GM12878 (cell line): ENCODE measurements around the gene RPL36.

Source experiments
- CEBPB ChIP-seq, 2 experiments: fragments of 150-350 bp in 1 of 2; IDR thresholded peaks; 2 replicates each; pipeline ENCODE4 v1.6.1; 2012 to 2014; ENCODE audit warnings: low read depth in 2 of 2, low read length in 2 of 2, borderline replicate concordance in 1 of 2, inconsistent platforms in 1 of 2
- ETV6 ChIP-seq, 2 experiments: fragments of 450-650 bp in 1 of 2; IDR thresholded peaks in 1 of 2; conservative IDR thresholded peaks in 1 of 2; 2 replicates each; pipeline ENCODE4 v1.6.1; 2014; ENCODE audit warnings: antibody characterized with exemption in 1 of 2, borderline replicate concordance in 1 of 2, low read depth in 1 of 2, mild to moderate bottlenecking in 1 of 2, moderate library complexity in 1 of 2
- HDAC6 ChIP-seq: fragments of 200-600 bp; sonication (generic); IDR thresholded peaks from one replicate; pipeline ENCODE4 v1.8.0; 2017; ENCODE audit warnings: antibody characterized with exemption; ENCODE audit not compliant: unreplicated experiment
- KDM1A ChIP-seq: fragments of 200-600 bp; sonication (generic); IDR thresholded peaks from 2 replicates; pipeline ENCODE4 v1.6.1; 2016; ENCODE audit warnings: borderline replicate concordance
- NFXL1 ChIP-seq: fragments of 450-650 bp; IDR thresholded peaks from 2 replicates; pipeline ENCODE4 v1.6.1; 2017; ENCODE audit warnings: antibody characterized with exemption, mild to moderate bottlenecking, borderline replicate concordance
- POLR2A ChIP-seq: IDR thresholded peaks from 2 replicates; pipeline ENCODE4 v1.6.1; 2011; ENCODE audit warnings: low read depth, mild to moderate bottlenecking, low read length
- RAD21 ChIP-seq: IDR thresholded peaks from 2 replicates; pipeline ENCODE4 v1.6.1; 2011; ENCODE audit warnings: mild to moderate bottlenecking, low read depth, low read length, moderate library complexity; ENCODE audit not compliant: insufficient read depth
- TF ChIP-seq, protein P1 (sequence below), 3 experiments: IDR thresholded peaks in 2 of 3; conservative IDR thresholded peaks in 1 of 3; 2 replicates each; pipeline ENCODE4 v1.5.1; 2011; ENCODE audit warnings: low read depth in 3 of 3, low read length in 3 of 3, mild to moderate bottlenecking in 3 of 3, control low read depth in 2 of 3, moderate library complexity in 2 of 3, inconsistent platforms in 1 of 3, mixed read lengths in 1 of 3; ENCODE audit not compliant: control insufficient read depth in 2 of 3, insufficient read depth in 1 of 3; ENCODE audit errors: extremely low read depth in 1 of 3
- TF ChIP-seq, protein P2 (sequence below): IDR thresholded peaks from 2 replicates; pipeline ENCODE4 v1.6.1; 2012; ENCODE audit warnings: mild to moderate bottlenecking, low read depth, low read length
- TF ChIP-seq, protein P3 (sequence below): IDR thresholded peaks from 2 replicates; pipeline ENCODE4 v1.6.1; 2012; ENCODE audit warnings: low read depth, low read length, improper control_type of control experiment
- TF ChIP-seq, protein P4 (sequence below): fragments of 450-650 bp; IDR thresholded peaks from 2 replicates; pipeline ENCODE4 v1.6.1; 2017; ENCODE audit warnings: mild to moderate bottlenecking, low read depth, inconsistent platforms; ENCODE audit not compliant: poor library complexity, severe bottlenecking
- TF ChIP-seq, protein P5 (sequence below): IDR thresholded peaks from 2 replicates; pipeline ENCODE4 v1.6.1; 2011; ENCODE audit warnings: low read depth, mild to moderate bottlenecking, low read length, moderate library complexity, borderline replicate concordance; ENCODE audit errors: extremely low read depth
- TF ChIP-seq, protein P6 (sequence below): fragments of 450-650 bp; IDR thresholded peaks from 2 replicates; pipeline ENCODE4 v1.6.1; 2018; ENCODE audit warnings: mild to moderate bottlenecking, low read depth, moderate library complexity; ENCODE audit not compliant: partially characterized antibody

- TF ChIP-seq, protein P1, sequence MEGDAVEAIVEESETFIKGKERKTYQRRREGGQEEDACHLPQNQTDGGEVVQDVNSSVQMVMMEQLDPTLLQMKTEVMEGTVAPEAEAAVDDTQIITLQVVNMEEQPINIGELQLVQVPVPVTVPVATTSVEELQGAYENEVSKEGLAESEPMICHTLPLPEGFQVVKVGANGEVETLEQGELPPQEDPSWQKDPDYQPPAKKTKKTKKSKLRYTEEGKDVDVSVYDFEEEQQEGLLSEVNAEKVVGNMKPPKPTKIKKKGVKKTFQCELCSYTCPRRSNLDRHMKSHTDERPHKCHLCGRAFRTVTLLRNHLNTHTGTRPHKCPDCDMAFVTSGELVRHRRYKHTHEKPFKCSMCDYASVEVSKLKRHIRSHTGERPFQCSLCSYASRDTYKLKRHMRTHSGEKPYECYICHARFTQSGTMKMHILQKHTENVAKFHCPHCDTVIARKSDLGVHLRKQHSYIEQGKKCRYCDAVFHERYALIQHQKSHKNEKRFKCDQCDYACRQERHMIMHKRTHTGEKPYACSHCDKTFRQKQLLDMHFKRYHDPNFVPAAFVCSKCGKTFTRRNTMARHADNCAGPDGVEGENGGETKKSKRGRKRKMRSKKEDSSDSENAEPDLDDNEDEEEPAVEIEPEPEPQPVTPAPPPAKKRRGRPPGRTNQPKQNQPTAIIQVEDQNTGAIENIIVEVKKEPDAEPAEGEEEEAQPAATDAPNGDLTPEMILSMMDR (IDR thresholded peaks at IDR 0.05 in 2 of 3, conservative IDR thresholded peaks at IDR 0.05 in 1 of 3; ENCODE audit: control insufficient read depth in 2 of 3, extremely low read depth in 1 of 3, insufficient read depth in 1 of 3, low read depth in 3 of 3, low read length in 3 of 3) = no peak
- TF ChIP-seq, protein P2, sequence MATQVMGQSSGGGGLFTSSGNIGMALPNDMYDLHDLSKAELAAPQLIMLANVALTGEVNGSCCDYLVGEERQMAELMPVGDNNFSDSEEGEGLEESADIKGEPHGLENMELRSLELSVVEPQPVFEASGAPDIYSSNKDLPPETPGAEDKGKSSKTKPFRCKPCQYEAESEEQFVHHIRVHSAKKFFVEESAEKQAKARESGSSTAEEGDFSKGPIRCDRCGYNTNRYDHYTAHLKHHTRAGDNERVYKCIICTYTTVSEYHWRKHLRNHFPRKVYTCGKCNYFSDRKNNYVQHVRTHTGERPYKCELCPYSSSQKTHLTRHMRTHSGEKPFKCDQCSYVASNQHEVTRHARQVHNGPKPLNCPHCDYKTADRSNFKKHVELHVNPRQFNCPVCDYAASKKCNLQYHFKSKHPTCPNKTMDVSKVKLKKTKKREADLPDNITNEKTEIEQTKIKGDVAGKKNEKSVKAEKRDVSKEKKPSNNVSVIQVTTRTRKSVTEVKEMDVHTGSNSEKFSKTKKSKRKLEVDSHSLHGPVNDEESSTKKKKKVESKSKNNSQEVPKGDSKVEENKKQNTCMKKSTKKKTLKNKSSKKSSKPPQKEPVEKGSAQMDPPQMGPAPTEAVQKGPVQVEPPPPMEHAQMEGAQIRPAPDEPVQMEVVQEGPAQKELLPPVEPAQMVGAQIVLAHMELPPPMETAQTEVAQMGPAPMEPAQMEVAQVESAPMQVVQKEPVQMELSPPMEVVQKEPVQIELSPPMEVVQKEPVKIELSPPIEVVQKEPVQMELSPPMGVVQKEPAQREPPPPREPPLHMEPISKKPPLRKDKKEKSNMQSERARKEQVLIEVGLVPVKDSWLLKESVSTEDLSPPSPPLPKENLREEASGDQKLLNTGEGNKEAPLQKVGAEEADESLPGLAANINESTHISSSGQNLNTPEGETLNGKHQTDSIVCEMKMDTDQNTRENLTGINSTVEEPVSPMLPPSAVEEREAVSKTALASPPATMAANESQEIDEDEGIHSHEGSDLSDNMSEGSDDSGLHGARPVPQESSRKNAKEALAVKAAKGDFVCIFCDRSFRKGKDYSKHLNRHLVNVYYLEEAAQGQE = no peak
- TF ChIP-seq ETV6 (conservative IDR thresholded peaks at IDR 0.05 in 1 of 2, IDR thresholded peaks at IDR 0.05 in 1 of 2; ENCODE audit: borderline replicate concordance in 1 of 2, low read depth in 1 of 2) (no peak), CEBPB (IDR thresholded peaks at IDR 0.05; ENCODE audit: borderline replicate concordance in 1 of 2, low read depth in 2 of 2, low read length in 2 of 2) (no peak), NFXL1 (no peak), POLR2A (no peak), KDM1A (no peak), HDAC6 (no peak), RAD21 (no peak)
- TF ChIP-seq, protein P3, sequence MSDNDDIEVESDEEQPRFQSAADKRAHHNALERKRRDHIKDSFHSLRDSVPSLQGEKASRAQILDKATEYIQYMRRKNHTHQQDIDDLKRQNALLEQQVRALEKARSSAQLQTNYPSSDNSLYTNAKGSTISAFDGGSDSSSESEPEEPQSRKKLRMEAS = no peak
- TF ChIP-seq, protein P4, sequence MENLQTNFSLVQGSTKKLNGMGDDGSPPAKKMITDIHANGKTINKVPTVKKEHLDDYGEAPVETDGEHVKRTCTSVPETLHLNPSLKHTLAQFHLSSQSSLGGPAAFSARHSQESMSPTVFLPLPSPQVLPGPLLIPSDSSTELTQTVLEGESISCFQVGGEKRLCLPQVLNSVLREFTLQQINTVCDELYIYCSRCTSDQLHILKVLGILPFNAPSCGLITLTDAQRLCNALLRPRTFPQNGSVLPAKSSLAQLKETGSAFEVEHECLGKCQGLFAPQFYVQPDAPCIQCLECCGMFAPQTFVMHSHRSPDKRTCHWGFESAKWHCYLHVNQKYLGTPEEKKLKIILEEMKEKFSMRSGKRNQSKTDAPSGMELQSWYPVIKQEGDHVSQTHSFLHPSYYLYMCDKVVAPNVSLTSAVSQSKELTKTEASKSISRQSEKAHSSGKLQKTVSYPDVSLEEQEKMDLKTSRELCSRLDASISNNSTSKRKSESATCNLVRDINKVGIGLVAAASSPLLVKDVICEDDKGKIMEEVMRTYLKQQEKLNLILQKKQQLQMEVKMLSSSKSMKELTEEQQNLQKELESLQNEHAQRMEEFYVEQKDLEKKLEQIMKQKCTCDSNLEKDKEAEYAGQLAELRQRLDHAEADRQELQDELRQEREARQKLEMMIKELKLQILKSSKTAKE = no peak
- TF ChIP-seq, protein P5, sequence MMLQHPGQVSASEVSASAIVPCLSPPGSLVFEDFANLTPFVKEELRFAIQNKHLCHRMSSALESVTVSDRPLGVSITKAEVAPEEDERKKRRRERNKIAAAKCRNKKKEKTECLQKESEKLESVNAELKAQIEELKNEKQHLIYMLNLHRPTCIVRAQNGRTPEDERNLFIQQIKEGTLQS = no peak
- TF ChIP-seq, protein P6, sequence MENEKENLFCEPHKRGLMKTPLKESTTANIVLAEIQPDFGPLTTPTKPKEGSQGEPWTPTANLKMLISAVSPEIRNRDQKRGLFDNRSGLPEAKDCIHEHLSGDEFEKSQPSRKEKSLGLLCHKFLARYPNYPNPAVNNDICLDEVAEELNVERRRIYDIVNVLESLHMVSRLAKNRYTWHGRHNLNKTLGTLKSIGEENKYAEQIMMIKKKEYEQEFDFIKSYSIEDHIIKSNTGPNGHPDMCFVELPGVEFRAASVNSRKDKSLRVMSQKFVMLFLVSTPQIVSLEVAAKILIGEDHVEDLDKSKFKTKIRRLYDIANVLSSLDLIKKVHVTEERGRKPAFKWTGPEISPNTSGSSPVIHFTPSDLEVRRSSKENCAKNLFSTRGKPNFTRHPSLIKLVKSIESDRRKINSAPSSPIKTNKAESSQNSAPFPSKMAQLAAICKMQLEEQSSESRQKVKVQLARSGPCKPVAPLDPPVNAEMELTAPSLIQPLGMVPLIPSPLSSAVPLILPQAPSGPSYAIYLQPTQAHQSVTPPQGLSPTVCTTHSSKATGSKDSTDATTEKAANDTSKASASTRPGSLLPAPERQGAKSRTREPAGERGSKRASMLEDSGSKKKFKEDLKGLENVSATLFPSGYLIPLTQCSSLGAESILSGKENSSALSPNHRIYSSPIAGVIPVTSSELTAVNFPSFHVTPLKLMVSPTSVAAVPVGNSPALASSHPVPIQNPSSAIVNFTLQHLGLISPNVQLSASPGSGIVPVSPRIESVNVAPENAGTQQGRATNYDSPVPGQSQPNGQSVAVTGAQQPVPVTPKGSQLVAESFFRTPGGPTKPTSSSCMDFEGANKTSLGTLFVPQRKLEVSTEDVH = no peak
Observed at GRCh38 chr19:5664515-5664914, 25.6 kb upstream of the RPL36 start.
